RPMI7951 (cell line): ENCODE measurements around the gene FIBCD1. TPM values are rescaled to one million over a fixed set of nuclear protein-coding genes. Genes with fewer than 3 reads are reported as not detected.
A peak's percentile ranks its signal among the peaks of the same experiment; 100 is the strongest.
"Not testable (repeated sequence)": the region's sequence is repeated elsewhere in the genome, so short reads cannot be mapped to it uniquely, and the experiment has no call there.

Experiments used
- DNase-seq: peaks from one replicate; pipeline ENCODE4 v3.0.0-alpha.2; 2012; ENCODE audit warnings: low read depth
- total RNA-seq: library from RNA; depleted of rRNA; stranded (reverse); fragments of >200 nt; shearing (Covaris generic); gene quantifications from 2 replicates; pipeline ENCODE4 v1.2.3, GENCODE V29; 2014

Gene FIBCD1
- total RNA-seq, 1 experiment from 2014 or later, result 16.9 TPM

DNA sequence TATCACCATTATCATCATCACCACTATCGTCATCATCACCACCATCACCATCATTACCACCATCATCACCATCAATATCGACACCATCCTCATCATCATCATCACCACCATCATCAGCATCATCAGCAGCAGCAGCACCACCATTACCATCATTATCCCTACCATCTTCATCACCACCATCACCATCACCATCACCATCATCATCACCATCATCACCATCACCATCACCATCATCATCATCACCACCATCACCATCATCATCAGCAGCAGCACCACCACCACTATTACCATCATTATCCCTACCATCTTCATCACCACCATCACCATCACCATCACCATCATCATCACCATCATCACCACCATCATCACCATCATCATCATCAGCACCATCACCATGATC is 15.9 kb upstream of the FIBCD1 start:
- DNase-seq, result not testable (repeated sequence)

DNA sequence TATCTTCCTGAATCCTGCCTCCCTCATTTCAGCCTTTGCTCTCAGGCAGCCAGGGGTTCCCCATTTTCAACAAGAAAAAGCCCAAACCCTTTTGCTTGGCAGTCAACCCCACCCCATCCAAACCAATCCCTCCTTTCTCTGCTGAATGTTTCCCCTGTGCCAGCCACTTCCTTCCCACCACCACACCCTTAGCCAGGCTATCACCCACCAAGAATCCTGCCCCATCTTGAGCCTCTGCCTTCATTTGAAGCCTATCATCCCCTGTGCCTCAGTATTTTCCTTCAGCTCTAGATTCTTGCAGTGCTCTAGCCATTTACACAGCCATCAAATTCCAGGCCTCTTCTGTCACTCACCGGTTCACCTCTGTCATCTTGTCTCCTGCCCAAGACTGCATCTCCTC is 15.3 kb upstream of the FIBCD1 start:
- DNase-seq, result no peak

- no peak for DNase-seq
These were observed 13.2 kb upstream of the FIBCD1 start for GRCh38 chr9:130952065-130952762.

DNA sequence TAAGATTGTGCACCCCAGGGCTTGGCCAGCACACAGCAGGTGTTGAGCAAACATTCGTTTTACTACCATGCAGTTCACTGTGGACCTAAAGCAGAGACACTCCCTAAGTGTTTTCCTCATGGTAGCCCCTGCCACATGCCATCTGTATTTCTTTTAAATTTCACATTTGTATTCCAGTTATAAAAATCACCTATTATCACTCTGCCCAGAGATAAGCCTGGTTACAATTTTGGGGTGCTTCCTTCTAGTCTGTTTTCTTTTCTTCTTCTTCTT is 10.9 kb upstream of the FIBCD1 start:
- no peak for DNase-seq

GRCh38 chr9:130949188-130950038 is 10.4 kb upstream of the FIBCD1 start:
- DNase-seq, result no peak

DNA sequence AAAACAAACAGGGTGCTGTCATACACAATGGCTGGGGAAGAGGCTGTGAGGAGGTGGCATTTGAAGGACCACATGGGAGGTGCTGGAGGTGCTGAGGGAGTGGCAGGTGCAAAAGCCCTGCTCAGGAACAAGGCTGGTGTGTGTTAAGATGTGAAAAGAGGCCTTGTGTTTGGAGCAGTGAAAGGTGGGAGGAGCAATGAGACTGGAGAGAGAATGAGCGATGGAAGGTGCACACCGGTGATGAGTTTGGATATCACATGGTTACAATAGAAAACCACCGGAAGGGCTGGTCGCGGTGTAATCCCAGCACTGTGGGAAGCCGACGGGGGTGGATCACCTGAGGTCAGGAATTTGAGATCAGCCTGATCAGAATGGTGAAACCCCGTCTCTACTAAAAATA is 9.2 kb upstream of the FIBCD1 start:
- no peak for DNase-seq

DNA sequence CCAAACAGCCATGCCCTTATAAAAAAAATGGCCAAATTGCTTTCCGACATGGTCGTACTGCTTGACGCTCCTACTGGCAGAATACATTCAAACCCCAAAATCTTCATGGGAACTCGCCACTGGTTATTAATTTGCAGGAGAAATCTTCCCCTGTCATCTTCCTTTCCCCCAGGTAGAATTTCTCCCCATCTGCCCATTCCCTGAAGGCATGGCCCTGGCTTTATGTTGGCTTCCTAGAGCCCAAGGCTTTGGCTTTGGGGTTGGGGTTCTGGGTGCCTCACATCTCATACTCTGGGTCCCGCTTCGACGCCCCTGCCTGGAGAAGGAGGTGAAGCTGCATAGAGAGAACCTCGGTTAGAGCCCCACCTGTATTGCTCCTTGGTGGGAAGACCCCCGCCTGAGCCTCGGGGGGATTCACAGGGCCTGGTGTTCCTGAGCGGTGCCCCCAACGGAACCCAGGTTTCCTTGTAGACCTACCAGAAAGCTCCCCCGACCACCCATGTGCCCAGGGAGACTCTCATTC is 8.6 kb upstream of the FIBCD1 start:
- DNase-seq, result no peak

- DNase-seq, result peak; percentile 30
These were observed 7.9 kb upstream of the FIBCD1 start for GRCh38 chr9:130946766-130947617.

GRCh38 chr9:130945173-130945572 is 6.1 kb upstream of the FIBCD1 start:
- no peak for DNase-seq

DNA sequence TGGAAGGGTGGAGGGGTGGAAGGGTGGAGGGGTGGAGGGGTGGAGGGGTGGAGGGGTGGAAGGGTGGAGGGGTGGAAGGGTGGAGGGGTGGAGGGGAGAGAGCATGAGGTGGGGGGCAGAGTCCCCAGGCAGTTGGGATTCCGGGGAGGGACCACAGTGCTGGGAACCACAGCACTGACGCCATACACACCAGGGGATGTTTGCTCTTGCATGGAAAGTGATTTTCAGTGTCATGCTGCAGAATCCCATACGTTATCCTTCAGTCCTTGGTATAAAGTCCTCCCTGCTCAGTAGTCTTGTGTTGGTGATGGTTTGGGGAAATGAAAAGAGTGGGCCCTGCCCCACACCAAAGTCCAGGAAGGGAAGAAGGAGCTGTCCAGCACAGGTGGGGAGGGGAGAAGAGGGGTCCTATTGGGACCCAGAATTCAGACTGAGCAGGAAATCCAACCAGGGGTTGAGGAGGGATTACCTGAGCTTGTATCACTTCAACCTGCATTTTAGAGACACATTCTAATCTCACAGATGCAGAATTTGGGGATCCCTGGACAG is 5.5 kb upstream of the FIBCD1 start:
- no peak for DNase-seq

DNA sequence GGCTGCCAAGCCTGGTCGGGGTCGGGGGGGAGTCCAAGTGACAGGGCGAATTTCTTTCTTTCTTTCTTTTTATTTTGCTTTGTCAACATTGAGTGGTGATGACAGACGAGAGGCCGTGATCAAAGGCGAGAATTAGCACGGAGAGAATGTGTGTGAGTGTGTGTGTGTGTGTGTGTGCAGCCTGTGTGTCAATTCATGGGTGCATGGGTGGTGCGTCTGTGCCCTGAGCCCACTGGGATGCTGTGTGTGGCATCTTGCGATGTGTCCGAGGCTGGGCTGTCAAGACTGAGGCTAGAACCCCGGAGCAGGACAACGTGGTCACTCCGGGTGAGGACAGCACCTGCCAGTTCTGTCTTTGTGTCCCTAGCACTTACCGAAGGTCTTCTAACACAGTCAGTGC is 4.7 kb upstream of the FIBCD1 start:
- DNase-seq, result no peak

GRCh38 chr9:130943221-130943620 is 4.2 kb upstream of the FIBCD1 start:
- DNase-seq, result no peak

GRCh38 chr9:130942679-130943078 is 3.6 kb upstream of the FIBCD1 start:
- DNase-seq, result no peak

DNA sequence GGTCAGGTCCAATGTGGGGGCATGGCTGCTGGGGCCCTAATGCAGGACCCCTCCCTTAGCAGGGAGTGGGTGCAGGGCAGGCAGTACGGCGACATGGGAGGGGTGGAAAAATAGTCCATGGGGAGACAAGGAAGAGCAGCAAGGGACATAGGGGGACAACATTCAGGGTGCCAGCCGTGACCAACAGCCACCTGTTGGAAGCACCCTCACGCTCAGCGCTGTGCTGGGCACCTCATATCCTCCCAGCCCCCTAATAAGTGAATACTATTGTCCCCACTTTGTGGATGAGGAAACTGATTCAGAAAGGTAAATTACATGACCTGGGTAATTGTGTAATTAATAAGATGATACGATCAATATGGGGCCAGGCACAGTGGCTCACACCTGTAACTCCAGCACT is 3.0 kb upstream of the FIBCD1 start:
- DNase-seq, result no peak

DNA sequence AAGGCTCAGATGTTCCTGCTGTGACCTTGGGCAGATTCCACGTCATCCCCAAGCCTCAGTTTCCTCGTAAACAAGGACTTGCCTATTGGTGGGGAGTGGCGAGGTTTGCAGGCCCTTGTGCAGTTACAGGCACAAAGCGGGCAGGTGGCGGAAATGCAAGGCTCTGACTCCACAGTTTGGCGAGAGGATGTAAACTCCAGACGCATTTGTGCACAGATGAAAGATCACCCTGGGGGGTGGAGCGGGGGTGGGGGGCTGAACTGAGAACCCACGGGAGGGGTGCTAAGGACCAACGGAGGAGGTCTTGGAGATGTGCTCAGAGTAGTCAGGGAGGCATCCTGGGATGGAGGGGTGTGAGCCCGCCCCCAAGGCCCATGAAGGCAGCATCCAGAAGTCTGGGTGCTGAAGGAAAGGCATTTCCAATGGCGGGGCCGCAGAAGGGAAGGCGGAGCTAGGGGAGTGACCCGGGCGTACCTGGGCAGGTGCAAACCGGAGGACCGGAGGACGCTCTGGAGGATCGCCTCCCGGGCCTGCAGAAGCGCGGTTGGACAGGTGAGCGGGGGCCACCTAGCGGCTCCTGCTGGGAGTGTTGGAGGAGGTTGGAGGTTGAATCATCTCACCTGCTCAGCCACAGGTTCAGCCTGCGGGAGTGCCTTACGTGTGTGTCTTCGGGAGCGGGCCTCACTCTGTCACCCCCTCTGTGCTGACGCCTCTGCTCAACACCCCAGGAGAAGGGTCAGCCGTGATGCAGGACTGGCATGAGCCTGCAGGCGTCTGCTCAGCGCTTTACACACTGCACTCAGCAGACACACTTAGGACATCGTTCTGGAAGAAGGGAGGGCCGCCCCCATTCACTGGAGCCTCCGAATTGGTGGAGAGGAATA is 1.9 kb upstream of the FIBCD1 start:
- DNase-seq, result no peak

DNA sequence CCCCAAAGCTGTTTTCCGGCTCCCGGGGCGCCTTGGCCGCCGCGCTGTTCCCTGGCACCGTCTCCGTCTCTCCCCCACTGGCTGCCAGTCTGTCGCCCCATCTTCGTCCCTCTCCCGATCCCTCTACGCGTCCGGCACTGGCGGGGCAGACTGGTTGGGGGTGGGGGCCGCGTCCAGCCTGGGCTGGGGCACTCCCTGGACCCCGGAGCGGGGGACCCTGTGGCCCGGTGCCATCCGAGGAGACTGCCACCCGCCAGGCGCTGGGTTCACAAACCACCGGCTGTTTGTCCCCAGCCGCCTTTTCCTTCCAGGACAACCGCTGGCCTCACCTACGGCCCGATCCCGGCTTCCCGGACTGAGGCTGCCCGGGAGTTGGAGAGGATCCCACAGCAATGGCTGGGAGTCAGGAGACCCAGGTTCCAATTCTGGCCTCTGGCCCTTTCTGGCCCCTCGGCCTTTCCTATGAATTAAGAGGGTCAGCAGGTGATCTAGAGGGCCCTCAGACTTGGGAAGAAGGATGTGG is 1.0 kb upstream of the FIBCD1 start:
- no peak for DNase-seq

GRCh38 chr9:130939405-130940026 is 469 bp upstream of the FIBCD1 start:
- DNase-seq, result no peak

GRCh38 chr9:130938184-130938651 is 829 bp downstream of the FIBCD1 start:
- no peak for DNase-seq

DNA sequence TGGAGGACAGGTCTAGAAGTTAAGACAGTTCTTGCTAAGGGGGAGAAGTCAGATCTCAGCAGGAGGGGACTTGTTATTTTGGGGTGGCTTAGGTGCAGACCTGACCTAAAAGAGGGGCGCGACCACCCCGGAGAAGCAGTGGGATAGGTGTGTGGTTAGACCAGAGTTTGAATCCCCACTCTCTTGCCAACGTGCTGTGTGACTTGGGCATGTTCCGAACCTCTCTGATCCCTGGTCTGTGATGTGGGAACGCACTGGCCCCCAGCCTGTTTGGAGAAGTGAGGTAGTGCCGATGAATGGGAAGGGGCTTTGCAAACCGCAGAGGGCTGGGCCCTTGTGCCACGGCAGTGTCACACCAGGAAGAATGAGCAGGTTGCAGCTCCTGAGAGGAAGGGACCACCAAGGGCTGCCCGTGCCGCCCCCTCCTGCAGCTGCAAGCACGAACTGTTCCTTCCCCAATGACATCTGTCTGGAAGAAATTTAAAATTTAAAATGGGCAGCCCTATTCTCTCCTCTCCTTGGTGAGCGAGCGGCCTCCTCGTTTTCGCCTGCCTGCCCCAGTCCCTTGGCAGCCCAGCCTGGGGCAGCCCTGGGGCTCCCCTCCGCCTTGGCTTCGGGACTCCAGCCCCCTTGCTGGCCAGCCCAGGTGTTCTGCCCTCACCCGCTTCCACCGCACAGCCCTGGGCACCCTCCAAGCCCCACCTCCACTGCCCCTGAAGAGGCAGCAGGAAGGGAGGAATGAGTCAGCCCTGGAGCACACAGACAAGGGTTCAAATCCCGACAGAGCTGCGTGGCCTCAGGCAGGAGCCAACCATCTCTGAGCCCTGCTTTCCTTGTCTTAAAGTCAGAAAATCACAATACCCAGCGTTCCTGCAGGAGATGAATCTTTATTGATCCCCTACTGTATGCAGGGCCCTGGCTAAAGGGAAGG is 1.6 kb downstream of the FIBCD1 start:
- DNase-seq, result no peak
